Cerebellar cortex (tissue), 1 donor: ENCODE data around the gene SCD.

Experiments
- DNase-seq: peaks from one replicate; pipeline ENCODE4 v3.0.0-alpha.2; 2015; ENCODE audit warnings: low spot score

Gene SCD

GRCh38 chr10:100340948-100341847 lies 5.8 kb upstream of the SCD start:
- DNase-seq: no peak

GRCh38 chr10:100341953-100342626 lies 4.9 kb upstream of the SCD start:
- peak; percentile 72 for DNase-seq

DNA sequence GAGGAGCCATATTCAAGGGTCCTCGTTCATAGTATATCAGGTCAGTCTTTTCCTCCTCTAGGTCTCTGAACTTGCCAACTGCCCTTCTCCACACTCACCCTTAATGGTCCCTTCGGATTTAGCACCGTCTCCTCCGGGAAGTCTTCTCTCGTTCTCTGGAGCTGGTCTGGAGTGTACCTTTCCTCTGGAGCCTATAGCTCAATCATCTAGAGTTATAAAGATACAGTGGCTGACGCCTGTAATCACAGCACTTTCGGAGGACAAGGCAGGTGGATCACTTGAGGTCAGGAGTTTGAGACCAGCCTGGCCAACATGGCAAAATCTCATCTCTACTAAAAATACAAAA lies 4.4 kb upstream of the SCD start:
- no peak for DNase-seq

DNA sequence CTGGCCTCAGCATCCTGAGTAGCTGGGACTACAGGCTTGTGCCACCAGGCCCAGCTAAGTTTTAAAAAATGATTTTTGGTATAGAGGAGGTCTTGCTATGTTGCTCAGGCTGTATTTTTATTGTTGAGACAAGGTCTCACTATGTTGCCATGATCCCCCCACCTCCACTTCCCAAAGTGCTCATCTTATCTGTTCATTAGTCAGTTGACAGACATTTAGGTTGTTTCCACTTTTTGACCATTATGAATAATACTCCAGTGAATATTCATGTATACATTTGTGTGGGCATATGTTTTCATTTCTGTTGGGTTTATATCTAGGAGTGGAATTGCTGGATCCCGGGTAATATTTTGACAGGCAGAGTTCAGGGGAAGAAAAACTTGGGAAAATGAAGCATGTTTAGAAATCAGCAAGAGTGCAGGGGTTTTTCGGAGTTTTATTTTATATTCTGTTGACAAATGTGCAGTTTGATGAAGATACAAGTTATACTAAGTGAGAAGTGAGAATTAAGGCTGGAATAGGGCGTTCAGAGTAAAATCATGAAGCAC lies 2.7 kb upstream of the SCD start:
- DNase-seq: no peak

- DNase-seq: peak; percentile 37
Measured at GRCh38 chr10:100345570-100346330, 1.3 kb upstream of the SCD start.

DNA sequence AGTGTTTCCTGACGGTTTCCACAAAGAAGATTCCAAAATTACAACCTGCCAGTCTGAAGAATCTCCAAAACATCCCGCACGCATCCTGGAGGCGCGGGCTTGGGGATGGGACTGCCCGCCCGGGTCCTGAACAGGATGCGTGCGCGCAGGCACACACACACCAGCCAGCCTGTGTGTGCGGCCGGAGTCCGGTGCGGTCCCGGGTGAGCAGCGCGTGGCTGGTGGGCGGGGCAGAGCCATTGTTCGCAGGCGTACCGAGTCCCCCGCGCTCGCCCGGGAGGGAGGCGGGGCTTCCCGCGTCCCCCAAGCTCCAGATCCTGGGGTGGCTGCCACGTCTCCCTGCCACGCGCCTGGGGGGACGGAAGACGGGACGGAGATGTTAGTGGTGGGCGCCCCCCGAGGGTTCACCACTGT lies 675 bp upstream of the SCD start:
- peak; percentile 68 for DNase-seq

- DNase-seq: no peak
Measured at GRCh38 chr10:100347568-100348195, 649 bp downstream of the SCD start.

- no peak for DNase-seq
Measured at GRCh38 chr10:100348389-100348927, 1.4 kb downstream of the SCD start.

- no peak for DNase-seq
Measured at GRCh38 chr10:100349087-100349486, 2.1 kb downstream of the SCD start.

DNA sequence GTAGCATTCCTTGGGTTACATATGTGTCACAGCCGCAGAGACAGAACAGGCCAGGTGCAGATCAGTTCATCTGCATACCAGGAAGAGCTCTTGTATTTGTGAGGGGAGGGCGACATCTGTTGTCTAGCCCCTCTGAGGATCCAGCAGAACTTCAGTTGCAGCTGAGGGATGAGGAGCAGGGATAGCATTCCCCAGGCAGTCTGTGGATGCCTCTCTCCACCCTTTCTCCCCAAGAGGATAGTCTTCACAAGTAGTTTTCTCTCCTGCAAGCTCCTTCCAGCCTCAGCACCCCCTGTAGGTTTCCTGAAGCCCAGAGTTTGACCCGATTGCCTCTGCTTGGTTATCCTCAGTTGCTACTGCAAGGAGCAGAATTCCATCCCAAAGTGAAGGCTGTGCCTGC lies 2.6 kb downstream of the SCD start:
- DNase-seq: no peak

DNA sequence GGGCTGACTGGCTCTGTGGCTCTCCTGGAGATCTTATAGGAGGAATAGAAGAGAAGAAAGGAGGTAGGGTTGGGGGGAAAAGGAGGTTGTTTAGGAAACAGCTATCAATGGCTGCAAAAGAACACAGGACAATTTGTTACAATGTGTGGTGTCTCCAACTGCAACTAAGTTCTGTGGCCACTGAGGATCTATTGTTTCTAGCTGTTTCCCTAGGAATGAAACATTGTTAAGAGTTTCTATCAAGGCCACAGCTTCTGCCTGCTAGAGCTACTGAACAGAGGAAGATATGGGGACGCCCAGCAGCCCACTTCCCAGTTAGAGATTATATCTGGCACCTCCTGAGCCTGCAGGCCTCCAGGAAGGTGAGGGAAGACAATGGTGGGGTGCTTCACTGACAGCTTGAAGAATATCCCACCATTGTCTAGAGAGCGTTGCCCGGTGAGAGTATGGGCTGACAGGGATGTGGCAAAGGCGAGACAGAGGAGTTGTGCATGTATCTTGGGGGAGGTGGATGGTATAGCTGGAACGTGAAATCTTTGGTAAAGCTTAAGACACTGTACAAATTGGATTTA lies 4.0 kb downstream of the SCD start:
- DNase-seq: no peak

DNA sequence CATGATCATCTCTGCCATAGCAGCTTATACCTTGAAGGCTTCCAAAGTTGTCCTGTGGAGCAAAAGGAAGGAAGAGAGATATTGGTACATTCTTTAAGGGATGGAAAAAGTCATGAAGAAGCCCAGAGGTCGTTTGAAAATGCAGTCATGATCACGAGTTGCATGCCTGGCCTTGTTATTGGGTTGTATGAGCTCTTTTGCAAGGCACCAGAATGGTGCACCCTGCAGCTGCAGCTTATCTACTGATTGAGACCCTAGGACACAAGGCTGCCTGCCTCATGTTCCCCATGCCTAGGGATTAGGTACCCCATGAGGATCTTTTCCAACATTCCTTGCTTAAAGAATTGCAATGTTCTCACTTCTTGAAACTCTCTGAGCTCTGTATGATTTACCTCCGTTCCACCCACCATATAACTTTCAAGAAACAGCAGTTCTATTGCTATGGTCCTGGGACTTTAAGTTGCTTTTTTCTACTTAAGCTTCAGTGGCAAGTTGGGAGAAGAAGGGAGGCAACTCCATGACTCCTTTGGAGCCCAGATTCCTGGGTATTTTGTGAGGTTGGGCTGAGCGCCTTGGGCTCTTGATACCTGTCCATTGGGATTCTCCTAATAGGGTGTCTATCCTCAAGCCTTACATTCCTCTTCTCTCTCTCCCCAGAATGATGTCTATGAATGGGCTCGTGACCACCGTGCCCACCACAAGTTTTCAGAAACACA lies 6.9 kb downstream of the SCD start:
- DNase-seq: no peak

DNA sequence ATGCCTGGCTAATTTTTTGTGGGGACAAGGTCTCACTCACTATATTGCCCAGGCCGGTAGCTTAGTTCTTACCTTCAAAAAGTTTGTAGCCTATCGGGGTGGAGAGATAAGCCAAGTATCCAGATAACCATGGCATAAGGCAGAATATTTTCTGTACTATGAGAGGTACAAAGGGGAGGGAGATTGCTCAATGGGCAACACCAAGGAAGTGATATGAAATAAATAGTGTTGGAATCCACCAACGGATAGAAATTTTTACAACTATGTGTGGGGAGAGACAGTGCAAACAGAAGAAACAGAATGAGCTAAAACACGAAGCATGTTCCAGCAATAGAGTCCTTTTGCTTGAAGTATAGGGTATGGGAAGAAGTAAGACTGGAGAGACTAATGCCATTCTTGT lies 8.1 kb downstream of the SCD start:
- no peak for DNase-seq

GRCh38 chr10:100356067-100357017 lies 9.3 kb downstream of the SCD start:
- no peak for DNase-seq

- DNase-seq: no peak
Measured at GRCh38 chr10:100357059-100357858, 10.2 kb downstream of the SCD start.

GRCh38 chr10:100359030-100359432 lies 12.0 kb downstream of the SCD start:
- no peak for DNase-seq

- DNase-seq: no peak
Measured at GRCh38 chr10:100359529-100360150, 12.6 kb downstream of the SCD start.

DNA sequence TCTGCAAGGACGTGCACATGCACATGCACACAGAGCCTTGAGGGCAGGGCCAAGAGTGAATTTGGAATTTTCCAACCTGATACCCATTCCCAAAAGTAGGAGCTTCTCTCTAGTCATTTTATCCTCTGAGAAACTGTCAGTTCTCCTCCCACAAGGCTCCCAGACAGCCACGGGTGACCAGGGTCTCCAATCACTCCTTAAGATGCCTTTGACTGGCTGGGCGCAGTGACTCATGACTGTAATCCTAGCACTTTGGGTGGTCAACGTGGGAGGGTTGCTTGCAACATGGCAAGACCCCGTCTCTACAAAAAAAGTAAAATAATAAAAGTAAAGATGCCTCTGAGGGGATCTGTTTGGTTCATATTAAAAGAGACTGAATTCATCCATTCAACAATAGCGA lies 13.2 kb downstream of the SCD start:
- DNase-seq: no peak
